GM18951 (cell line): ENCODE results near the gene TSSC4.

Experiments used
- POLR2A ChIP-seq: IDR thresholded peaks from 4 replicates; pipeline ENCODE4 v1.6.1; 2011; ENCODE audit warnings: mild to moderate bottlenecking; ENCODE audit not compliant: insufficient read length, insufficient read depth; ENCODE audit errors: extremely low read depth
- in situ Hi-C: fragments of 300-500 bp; cut with MboI; formaldehyde crosslinking; loops from one replicate; pipeline ENCODE4 v1.12.0; 2022; ENCODE audit warnings: low sequenced_read_pairs, mixed read lengths, inconsistent platforms; ENCODE audit not compliant: unreplicated experiment

Gene TSSC4

GRCh38 chr11:2426221-2426620, 25.7 kb downstream of the TSSC4 start:
- in situ Hi-C loops = loop anchor here (5.0 to 25.0 kb wide), 3 partner anchors 109 to 461 kb away; partner anchors contain the start of gene CDKN1C
- no peak for TF ChIP-seq POLR2A

DNA sequence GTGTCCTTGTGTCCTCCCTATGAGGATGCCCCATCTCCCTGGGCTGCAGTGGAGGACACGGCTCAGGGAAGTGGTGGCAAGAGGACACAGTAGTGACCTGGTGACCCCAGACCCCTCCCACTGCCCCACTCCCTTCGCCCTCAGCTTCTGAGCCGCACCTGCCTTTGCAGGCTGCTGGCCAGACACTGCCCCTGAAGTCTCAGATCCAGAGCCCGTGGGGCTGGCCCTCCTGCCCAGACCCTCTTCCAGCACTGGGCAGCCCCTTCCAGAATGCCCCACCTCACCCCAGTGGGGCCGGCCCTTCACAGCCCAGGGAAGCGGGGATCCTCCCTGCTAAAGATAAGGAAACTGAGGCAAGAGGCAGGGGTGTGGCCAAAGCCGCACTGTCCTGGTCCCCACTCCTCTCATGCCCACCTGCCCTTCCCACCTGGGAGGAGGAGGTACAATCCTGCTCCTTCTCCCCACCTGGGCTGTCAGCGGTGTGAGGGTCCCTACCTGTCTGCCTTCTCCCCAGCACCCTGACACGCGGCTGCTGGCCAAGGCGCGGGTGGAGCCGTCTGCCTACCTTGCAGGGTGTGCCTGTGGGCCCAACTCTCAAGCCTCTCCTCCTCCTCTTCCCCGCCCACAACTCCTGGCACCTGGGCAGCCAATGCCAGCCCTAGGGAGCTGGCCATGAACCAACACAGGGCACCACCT, 26.4 kb downstream of the TSSC4 start:
- no peak for TF ChIP-seq POLR2A
- in situ Hi-C loops = loop anchor here (5.0 to 25.0 kb wide), 3 partner anchors 110 to 460 kb away; partner anchors contain the start of gene CDKN1C

DNA sequence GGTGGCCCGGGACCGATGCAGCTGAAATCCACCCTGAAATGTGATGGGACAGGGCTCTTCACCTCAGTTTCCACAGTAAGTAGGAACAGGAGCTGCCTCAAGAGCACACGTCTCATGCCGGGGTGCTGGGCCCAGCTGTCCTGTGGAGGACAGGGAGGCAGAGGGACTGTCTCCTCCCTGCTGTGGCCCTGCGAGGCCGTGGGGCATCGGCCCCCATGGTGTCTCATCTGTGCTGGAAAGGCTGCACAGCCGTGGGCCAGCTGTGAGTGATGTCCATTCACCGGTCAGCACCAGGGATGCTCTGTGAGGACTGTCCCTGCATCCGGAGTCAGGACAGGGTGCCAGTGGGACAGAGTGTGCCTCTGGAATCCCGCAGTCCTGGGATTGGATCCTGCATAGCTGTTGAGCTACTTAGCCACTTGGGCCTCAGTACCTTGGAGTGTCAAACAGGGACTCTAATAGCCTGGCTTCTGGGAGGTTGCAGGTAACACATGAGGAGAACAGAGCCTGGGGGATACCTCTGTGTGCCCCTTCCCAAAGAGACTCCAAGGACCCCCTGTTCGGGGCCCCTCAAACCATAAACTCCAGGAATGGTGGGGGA, 27.3 kb downstream of the TSSC4 start:
- no peak for TF ChIP-seq POLR2A
- in situ Hi-C loops = loop anchor here (5.0 to 25.0 kb wide), 3 partner anchors 111 to 459 kb away; partner anchors contain the start of gene CDKN1C

DNA sequence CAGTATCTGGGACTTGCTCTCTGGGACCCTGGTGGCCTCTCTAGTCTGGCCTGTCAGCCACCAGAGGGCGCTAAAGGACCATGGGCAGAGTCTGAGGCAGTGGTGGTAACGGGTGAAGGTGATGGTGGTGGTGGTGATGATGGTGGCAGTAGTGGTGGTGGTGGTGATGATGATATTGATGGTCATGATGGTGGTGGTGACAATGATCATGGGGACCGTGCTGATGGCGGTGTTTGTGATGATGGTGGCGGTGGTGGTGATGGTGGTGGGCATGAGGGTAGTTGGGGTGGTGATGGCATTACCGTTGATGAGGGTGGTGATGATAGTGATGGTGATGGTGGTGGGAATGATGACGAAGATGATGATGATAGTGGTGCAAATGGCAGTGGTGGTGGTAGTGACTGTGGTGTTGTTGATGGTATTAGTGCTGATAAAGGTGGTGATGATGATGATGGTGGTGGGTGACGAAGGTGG, 27.8 kb downstream of the TSSC4 start:
- in situ Hi-C loops = loop anchor here (5.0 to 25.0 kb wide), 3 partner anchors 111 to 459 kb away; partner anchors contain the start of gene CDKN1C
- no peak for TF ChIP-seq POLR2A

- no peak for TF ChIP-seq POLR2A
- in situ Hi-C loops = loop anchor here (10.0 to 25.0 kb wide), 2 partner anchors 103 to 456 kb away; partner anchors contain the start of gene CDKN1C
Measured at GRCh38 chr11:2431395-2431794, 30.8 kb downstream of the TSSC4 start.

- in situ Hi-C loops = loop anchor here (10.0 to 25.0 kb wide), 2 partner anchors 103 to 455 kb away; partner anchors contain the start of gene CDKN1C
- TF ChIP-seq POLR2A = no peak
Measured at GRCh38 chr11:2432171-2432621, 31.6 kb downstream of the TSSC4 start.

- no peak for TF ChIP-seq POLR2A
- in situ Hi-C loops = loop anchor here (10.0 to 25.0 kb wide), 2 partner anchors 102 to 455 kb away; partner anchors contain the start of gene CDKN1C
Measured at GRCh38 chr11:2432628-2433071, 32.1 kb downstream of the TSSC4 start.

- in situ Hi-C loops = loop anchor here (10.0 to 25.0 kb wide), 2 partner anchors 101 to 454 kb away; partner anchors contain the start of gene CDKN1C
- no peak for TF ChIP-seq POLR2A
Measured at GRCh38 chr11:2433106-2433925, 32.8 kb downstream of the TSSC4 start.

- in situ Hi-C loops = loop anchor here (10.0 to 25.0 kb wide), 2 partner anchors 101 to 453 kb away; partner anchors contain the start of gene CDKN1C
- TF ChIP-seq POLR2A = no peak
Measured at GRCh38 chr11:2434008-2434407, 33.5 kb downstream of the TSSC4 start.

DNA sequence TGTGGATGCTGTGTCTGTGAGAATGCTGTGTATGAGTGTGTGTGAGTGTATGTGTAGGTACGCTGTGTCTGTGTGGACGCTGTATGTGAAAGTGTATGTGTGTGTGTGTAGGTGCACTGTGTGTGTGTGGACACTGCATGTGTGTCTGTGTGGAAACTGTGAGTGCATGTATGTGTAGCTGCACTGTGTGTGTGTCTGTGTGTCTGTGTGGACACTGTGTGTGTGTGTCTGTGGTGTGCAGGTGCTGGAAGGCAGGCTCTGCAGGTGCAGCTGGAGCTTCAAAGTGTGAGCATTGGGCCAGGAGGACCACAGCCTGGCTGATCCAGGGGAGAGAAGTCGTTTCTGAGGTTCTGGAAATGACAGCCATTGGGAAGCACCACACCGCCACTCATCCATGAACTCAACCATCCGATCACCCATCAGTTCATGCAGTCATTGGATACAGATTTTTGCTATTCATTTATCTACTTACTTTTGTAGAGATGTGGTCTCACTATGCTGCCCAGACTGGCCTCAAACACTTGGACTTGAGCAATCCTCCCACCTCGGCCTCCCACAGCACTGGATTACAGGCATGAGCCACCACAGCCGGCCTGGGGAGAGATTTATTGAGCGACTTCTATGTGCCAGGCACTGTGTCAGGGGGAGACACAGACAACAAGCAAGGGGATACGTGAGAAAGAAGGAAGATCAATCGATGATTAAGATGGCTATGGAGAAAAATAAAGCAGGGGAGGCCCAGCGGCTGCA, 34.1 kb downstream of the TSSC4 start:
- no peak for TF ChIP-seq POLR2A

GRCh38 chr11:2435288-2436012, 34.9 kb downstream of the TSSC4 start:
- TF ChIP-seq POLR2A = no peak
- in situ Hi-C loops = loop anchor here (10.0 to 25.0 kb wide), 2 partner anchors 99 to 452 kb away; partner anchors contain the start of gene CDKN1C

More for the DNA sequence above, 34.1 kb downstream of the TSSC4 start:
- in situ Hi-C loops = loop anchor here (10.0 to 25.0 kb wide), 2 partner anchors 100 to 453 kb away; partner anchors contain the start of gene CDKN1C

- in situ Hi-C loops = loop anchor here (10.0 to 25.0 kb wide), 2 partner anchors 99 to 451 kb away; partner anchors contain the start of gene CDKN1C
- TF ChIP-seq POLR2A = no peak
Measured at GRCh38 chr11:2436013-2436520, 35.5 kb downstream of the TSSC4 start.
